Spleen (tissue), 7 donors: ENCODE data around the gene CERS3.

Source experiments
- CTCF ChIP-seq, 11 experiments: fragments of 200-600 bp in 7 of 11; fragments of 450-650 bp in 4 of 11; sonication (generic) in 4 of 11; IDR thresholded peaks in 8 of 11; conservative IDR thresholded peaks in 3 of 11; 1 replicate in 7 of 11; 2 replicates in 4 of 11; pipeline versions ENCODE4 v1.4.0 to v1.8.0; 2016 to 2021; ENCODE audit warnings: antibody characterized with exemption in 11 of 11, inconsistent platforms in 4 of 11, mild to moderate bottlenecking in 1 of 11
- POLR2A ChIP-seq, 3 donors: fragments of 450-650 bp; IDR thresholded peaks; one replicate each; pipeline ENCODE4 v1.5.1; 2017; ENCODE audit warnings: antibody characterized with exemption in 3 of 3, mild to moderate bottlenecking in 1 of 3
- POLR2AphosphoS5 ChIP-seq, 3 donors: sonication (generic); formaldehyde crosslinking; IDR thresholded peaks; one replicate each; pipeline ENCODE4 v1.5.1; 2017; ENCODE audit warnings: antibody characterized with exemption in 3 of 3
- donor health status: DM: no; HTN: no; CAD: no; lungs with moderate emphysema.
- donor health status: DM: no; HTN: no; CAD: no.
- donor health status: DM: no; HTN: no; CAD: no.

GRCh38 chr15:100464888-100465287 lies 63.9 kb downstream of the CERS3 start:
- no peak for TF ChIP-seq CTCF (IDR thresholded peaks at IDR 0.05 in 8 of 11, conservative IDR thresholded peaks at IDR 0.05 in 3 of 11)
- TF ChIP-seq POLR2A (IDR thresholded peaks at IDR 0.05): no peak
- no peak for TF ChIP-seq POLR2AphosphoS5 (IDR thresholded peaks at IDR 0.05)
